HG03354 (cell line): Measurements from ENCODE around the gene RGL4.
"Not testable (repeated sequence)": the region's sequence is repeated elsewhere in the genome, so short reads cannot be mapped to it uniquely, and the experiment has no call there.

Experiments
- ATAC-seq: cut with Tn5 transposase; IDR thresholded peaks from one replicate; pipeline ENCODE4 v1.9.1; 2021; ENCODE audit warnings: mild to moderate bottlenecking; ENCODE audit not compliant: unreplicated experiment, poor library complexity, severe bottlenecking

RGL4 gene

DNA sequence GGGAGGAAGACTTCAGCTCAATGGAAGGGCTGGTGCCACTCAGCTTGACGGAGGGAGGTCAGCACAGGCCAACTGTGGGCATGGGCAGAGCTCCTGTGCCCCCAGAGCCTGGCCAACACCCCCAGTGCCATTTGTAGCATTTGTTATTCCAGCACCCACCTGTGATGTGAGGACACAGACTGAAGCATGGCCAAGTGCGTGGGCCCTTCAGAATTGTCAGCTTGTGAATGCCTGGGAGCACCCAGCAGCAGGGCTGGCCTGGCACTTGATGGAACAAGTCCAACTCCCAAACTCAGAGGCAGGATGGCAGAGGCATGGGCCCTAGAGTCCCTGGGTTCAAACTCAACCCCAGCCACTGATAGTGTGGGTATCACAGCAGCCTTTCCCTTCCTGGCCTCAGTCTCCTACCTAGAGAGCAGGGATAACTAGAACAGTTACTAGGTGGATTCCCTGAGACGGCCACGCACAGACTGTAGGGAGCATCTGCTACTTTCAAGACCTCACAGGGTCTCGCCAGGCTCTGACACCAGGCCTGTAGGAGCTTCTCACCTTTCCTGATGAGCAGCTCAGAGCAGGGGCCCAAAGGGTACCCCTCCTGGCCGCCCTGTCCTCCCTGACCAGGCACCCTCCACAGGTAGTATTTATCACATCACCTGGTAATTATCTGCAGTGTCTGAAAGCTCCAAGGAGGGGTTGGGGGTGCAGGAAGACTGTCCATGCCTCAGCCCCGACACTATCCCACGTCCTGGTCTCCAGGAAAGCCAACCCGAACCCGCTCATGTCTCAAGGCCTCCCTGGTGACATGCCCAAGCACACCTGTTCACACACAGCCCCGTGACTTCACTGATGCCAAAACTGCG lies 13.7 kb upstream of the RGL4 start:
- not testable (repeated sequence) for ATAC-seq

DNA sequence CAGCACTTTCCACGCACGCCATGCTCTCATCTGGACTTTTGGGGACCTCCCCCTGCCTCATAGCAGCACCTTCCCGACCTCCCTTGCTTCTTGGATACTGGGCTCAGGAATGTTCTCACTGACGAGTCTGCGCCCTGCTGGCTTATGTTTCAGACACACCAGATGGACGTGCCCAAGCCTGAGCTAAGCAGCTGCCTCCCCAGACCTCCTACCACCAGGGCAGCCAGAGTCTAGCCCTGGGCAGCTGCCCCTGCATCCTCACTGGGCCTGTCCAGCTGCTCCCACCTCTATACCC lies 13.2 kb upstream of the RGL4 start:
- no peak for ATAC-seq

DNA sequence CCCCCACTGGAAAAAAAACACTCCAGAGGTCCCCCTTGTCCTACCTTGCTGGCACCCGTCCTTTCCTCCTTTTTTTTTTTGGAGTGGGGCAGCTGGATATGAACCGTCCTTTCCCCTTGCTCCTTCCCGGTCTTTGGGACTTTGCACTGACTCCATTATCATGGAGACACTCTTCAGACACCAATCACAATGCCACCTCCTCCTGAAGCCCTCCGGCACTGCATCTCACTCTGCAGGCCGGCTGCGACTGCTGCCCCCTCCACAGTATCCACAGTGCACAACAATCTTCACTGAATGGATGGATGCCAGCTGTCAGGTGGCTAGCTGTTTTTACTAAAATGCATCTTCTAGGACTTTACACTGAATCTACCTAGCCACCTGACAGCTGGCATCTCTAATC lies 12.7 kb upstream of the RGL4 start:
- no peak for ATAC-seq

DNA sequence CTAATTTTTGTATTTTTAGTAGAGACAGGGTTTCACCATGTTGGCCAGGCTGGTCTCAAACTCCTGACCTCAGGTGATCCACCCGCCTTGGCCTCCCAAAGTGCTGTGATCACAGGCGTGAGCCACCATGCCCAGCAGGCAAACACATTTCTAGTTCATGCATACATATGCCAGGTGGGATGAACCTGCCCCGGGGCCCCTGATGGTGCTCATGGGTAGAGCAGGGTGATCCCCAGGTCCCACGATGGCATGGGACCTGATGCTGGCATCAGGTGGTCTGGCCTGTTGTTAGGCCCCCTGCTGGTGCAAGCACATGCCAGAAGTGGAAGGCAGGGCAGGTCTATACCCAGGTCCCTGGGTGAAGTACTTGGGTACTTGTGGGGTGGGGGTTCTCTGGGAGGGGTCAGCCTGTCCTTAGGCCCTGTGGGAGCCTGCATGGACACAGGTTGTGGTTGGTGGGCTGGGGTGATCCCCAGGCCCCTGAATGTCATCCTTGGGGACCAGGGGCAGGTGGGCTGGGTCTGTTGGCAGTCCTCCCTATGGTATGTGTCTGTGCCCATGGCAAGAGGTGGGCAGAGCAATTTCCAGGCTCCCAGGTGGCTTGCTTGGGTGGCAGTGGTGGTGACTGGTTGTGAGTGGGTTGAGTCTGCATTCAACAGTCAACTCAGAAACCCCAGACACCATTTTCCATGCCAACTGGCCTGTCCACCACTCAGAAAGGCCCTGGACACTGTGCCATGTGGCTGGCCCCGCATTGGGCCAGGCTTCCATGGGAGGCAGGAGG lies 9.6 kb upstream of the RGL4 start:
- no peak for ATAC-seq

DNA sequence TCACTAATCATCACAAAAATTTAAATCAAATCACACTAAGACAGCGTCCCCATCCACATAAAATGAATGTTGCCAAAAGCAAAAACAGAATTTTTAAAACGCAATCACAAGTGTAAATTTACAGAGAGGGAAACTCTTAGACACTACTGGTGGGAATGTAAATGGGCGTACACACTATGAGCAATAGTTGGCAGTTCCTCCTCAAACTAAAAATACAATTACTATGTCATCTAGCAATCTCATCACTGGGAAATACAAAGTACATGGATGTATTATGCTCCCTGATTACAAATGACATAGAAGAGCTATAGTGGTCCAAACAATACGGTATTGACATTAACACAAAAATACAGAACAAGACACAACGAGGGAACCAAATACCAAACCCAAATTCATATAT lies 8.7 kb upstream of the RGL4 start:
- no peak for ATAC-seq

DNA sequence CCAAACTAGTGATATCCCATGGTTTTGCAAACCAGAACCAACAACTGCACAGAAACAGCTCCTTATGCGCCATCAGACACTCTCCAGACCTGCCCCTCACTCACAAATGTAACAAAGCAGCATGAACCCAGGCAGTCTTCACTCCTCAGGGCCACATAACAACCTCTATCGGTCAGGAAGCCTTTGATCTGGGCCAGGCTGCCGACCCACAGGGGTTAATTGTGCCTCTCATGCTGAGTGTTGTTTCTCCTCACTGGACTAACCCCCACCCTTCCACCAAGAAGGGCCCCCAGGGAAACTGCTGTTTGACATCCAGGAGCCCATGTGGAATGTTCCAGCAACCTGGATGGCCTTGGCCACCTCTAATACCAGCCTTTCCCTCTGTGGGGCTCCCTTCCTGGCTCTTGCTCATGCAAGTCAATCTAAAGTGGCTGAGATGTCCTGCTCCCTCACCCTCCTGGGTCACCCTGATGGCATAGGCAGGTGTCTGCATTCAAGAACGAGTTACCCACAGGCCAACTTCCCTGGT lies 7.9 kb upstream of the RGL4 start:
- no peak for ATAC-seq

DNA sequence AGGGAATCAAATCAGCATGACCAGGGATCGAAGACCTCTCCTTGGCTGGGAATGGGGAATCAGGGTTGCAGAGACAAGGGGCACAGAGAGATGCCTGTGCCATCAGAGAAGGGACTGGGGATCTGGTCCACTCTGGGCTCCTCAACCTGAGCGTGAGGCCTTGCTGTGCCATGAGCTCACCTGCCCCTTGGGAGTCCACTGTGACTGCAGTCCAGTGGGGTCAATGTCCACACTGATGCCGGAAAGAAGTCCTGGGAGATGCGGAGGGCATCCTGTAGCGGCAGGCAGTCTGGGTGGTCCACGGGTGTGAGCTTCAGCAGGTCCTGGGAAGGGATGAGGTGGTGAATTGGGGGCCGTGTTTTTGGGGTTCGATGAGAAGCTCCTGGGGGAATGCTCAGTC lies 7.3 kb upstream of the RGL4 start:
- no peak for ATAC-seq

DNA sequence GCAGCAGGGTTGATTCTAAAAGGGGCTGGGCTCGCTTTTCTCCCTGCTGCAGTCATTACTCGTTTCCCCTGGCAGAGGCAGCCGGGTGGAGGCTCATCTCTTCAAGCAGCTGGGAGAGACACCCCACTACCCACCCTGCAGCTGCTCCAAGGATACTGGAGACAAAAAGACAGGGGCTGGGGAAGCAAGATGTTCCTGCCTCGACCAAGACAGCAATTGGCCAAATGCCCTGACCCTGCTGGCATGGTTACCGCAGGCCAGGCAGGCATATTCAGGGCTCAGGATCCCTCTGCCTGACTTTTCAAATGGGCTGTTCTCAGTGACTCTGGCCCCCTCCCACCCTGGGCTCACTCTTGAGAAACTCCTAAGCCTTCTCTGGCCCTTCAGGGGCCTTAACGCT lies 6.8 kb upstream of the RGL4 start:
- no peak for ATAC-seq

DNA sequence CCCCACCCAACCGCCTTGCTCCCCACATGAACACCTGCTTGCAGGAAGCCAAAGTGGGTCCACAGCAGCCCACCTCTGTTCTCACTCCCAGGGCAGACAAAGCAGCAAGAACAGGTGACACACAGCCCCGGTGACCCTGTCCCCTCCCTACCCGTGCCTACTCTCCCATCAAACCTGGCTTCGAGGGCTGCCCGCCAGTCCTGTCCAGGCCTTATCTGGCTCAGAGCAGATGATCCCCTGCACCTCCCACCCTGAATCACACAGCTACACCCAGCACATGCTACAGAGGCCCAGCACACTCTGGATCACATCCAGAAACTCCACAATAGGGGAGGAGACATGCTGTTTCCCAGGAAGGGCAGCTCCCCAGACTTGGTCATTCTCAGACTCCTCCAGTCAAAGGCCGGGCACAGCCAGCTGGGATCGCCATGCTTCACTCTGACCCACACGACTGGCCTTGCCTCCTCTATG lies 6.2 kb upstream of the RGL4 start:
- ATAC-seq, result no peak

DNA sequence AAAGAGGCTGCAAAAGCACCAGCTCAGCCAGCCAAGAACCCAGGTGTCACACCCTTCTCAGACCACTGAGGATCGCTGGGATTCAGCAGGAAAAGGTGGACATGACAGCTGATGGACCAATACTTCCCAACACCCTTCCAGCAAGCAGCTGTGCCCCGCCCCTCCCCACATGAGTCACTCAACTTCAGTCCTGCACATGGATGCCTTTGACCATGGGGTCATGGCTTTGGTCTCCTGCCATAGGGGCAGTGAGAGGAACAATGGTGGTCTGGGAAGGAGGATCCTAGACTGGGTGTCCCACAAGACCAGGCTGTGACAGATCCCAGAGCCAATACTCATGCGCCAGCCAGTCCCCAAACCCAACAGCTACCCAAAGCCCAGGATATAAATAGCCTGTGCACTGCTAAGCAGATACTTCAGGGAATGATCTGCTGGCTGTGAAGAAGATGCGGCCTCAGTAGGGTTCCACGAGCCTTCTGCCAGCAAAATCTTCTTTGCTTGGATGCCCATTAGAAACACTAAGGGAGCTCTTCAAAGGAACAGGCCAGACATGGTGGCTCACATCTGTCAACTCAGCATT lies 5.5 kb upstream of the RGL4 start:
- no peak for ATAC-seq

DNA sequence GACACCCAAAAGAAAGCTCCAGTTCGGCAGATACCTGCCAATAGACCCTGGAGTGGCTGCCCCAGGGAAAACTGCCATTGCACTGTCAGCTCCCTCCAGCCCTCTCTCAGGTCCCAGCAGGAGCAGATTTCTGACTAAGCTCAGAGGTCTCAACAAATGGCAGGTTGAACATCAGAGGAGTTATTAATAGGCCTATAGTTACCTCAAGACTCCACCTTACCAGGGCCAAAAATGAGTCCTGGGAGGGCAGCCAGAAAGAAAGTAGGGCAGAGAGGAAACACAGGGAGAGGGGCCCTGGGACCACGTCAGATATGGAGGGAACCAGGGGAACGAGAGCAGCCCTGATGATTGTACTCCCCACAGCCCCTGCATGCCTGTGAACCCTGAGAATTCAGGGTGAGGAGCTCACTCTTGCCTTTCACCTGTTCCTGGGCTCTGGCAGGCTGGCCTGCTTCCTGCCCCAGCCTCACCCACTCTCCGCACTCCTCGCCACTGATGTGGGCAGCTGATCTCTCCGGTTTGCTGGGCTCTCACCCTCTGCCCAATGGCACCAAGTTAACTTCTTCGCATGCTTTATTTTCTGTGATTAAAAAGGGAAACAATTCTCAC lies 4.3 kb upstream of the RGL4 start:
- ATAC-seq, result no peak

DNA sequence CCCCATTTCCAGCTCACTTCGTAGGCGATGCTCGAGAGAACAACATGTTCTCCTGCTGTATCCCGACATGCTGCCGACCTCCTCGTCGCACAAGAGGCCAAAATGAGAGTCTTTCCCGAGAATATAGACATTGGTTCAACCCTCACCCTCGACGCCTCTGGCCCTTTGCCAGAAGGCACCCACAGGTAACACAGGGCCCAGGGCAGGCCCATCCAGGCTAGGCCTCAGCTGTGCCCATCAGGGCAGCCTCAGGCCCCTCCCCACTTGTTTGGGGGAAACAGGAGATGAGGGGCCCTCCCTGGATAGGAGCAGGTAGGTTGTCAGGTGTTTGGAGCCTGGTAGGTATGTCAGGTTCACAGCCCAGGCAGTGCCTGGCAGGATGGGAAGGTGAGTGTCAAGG lies 2.7 kb upstream of the RGL4 start:
- ATAC-seq, result no peak

DNA sequence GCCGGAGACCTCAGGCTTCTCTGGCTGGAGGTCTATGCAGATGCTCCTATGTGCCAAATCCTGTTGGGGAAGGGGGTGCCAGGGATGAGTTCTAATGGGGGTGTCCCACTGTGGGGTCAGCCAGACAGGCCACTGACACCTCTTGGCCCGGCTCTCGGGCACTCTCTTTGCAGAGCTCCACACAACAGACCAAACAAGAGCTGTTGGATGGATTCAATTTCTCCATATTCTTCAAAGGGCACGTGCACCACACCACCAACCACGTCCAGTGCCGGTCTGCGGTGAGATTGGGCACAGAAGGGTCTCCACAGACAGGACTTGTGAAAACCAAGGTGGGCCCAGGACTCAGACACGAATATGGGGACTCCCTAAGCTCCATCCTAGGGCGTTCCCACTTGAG lies 2.2 kb upstream of the RGL4 start:
- no peak for ATAC-seq

DNA sequence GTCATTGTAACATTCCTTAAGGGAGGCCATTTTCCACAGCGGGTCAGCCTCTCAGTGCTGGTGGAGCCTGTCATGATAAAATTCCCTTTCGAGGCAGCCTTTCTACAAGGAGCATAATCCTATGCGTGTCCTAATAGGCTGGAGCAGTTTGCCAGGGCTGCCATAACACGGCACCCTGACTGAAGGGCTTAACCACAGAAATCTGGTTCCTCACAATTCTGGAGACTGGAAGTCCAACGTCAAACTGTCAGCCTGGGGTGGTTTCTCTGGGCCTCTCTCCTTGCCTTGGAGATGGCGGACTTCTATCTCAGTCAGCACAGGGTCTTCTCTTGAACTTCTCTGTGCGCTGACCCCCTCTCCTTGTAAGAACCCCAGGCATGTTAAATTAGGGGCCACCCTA lies 1.4 kb upstream of the RGL4 start:
- no peak for ATAC-seq

DNA sequence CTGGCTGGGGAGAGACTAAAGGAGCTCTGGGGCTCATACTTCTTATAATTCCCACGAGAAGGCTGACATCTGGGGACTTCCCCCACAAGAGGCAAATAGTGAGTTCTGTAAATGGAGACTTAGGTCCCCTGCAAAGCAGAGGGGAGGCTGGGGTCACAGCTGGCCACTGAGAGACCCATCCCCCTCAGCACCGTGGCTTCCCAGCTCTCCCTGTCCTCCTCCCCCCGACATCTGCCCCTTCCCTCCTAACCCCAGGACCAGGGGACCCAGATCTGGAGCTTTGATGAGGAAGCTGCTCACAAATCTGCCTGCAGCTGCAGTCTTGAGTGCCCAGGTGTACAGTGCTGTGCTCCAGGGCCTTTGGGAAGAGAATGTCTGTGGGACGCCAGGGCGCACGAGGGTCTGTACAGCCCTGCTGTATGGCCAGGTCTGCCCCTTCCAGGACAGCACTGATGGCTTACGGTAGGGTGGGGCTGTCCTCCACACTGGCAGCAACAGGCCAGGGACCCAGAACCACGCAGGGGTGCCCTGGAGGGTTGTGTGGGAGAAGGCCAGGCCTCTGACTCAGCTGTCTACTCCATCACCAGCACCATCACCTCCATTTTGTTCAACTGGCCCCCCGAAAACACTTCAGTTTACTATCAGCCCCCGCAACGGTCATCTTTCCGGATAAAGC lies 1.1 kb downstream of the RGL4 start:
- ATAC-seq, result no peak

DNA sequence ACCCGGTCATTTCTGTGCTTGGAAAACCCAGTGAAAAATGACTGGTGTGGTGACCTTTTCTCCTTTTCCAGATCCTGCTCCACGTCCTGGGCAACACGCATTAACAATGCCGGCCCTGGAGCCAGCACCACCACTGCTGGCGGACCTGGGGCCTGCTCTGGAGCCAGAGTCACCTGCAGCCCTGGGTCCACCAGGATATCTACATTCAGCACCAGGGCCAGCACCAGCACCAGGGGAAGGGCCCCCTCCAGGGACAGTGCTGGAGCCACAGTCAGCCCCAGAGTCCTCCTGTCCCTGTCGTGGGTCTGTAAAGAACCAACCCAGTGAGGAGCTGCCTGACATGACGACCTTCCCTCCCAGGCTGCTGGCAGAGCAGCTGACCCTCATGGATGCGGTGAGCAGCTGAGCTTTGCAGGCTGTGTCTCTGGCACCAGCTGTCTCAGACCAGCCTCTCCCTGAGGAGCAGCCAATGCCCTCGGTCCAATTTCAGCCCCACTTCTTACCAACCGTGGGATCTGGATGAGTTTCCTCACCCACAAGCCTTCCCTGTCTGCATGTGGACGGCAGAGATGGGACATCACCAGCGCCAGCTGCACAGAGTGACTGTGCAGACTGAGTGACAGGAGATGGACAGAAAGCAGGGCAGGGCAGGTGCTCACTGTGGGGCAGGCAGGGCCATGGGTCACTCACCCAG lies 1.9 kb downstream of the RGL4 start:
- ATAC-seq, result no peak

DNA sequence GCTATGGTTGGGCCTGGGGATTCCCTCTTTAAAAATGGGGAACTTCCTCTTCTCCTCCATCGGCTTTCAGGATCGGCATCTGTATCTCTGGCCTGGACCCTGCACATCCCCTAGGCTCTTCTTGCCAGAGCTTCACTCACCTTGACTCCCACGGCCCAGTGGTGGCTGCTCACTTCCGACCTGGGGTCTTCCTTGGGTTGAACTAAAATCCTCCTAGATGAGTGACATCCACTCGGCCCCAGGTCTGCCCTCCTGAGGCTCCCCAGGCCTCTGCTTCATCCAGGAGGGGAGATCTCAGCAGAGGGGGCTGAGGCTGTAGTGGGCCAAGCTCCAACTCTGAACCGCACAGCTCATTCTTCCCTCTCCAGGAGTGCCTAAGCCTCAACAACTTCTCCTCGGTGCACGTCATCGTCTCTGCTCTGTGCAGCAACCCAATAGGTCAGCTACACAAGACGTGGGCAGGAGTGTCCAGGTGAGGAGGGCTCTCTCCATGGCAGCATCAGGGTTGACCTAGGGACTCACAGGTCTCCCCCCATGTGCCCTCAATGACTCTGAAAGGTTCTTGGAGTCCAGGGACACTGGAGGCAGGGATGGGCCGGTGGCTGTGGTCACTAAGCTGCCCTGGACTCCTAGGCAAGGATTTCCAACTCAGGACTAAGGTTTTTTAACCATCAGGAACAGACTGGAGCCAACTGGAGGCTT lies 3.3 kb downstream of the RGL4 start:
- no peak for ATAC-seq

DNA sequence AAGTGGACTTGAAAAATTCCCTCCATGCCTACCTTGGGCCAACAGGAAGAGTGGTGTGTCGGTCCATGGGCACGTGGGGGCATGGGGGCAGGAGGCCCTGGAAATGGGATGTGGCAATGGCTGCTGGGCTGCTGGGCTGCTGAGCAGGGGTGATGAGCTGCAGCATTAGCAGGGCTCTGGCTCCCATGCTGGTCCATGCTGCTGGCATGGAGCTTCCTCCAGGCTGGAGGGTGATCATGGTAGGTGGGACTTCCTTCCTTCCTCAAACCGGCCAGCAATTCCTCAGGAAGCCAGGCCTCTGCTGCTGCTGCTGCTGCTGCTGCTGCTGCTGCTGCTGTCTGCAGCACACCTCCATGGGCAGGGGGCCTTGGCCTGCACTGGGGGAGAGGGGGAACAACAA lies 4.3 kb downstream of the RGL4 start:
- ATAC-seq, result no peak
